ENCODE data around the gene PRPH. TPM values are rescaled to one million over a fixed set of nuclear protein-coding genes. Genes with fewer than 3 reads are reported as not detected.

The PRPH gene
- polyA plus RNA-seq, 2 of the 4 experiments (the other 2 are of a cell fraction) = 0.50 to 1.7 TPM

DNA sequence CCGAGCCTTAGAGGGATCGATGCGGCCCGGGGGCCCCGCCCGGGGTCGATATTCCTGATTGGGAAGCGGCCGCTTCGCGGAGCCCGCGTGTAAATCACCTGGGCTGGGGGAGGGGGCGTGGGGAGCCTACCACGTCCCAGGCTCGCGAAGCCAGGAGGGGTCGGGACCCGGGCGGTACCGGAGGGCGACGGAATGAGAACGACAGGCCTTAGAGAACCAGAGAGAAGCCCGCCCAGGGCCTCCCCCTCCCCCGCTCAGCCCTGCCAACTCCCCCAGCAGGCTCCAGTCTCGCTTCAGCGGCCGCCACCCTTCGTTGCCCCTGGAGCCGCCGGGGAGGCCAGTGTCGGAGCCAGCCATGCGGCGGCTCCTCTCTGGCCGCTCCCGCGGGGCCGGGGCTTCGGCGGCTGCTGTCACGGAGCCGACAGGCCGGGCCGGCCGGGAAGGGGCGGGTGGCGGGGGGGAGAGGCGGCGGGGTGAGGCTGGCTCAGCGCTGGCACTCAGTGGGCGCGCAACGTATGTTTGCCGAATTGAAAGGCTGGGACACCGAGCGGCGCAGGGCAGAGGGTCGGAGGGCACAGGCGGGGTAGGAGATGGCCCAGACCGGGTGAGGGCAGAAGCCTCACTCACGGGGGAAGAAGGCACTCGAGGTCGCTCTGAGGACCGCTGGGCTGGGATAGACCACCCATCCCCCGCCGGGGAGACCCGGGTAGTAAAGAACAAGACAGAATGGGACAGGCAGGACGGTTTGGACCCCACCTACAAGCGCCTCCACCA, 50.3 kb downstream of the PRPH start:
- POLR2A ChIA-PET = no interaction called here
- H3K9me3 ChIP-seq = no peaks in the 10 kb centered on the region
- FAIRE-seq (no peak), ATAC-seq (peak in 1 of 2 experiments; percentile 1; a peak in 2 of 6 replicates), DNase-seq (ENCODE audit: low read depth in 1 of 2, low spot score in 1 of 2) (no peak)
- CTCF ChIA-PET = interaction anchor here (4.4 to 9.5 kb wide), 6 partner anchors 8 to 180 kb away, joined by 41 to 201 read pairs (median 116); partner anchors contain the start of genes C1QL4, PRPH and SPATS2
- WGBS (ENCODE audit: missing lambda C conversion rate) = 34% methylated on average over 56 of the region's 70 CpGs
- H3K4me3 ChIP-seq = peak overlapping the region; percentile 41
- peak overlapping the region; percentile 87 for H3K4me2 ChIP-seq
- TF ChIP-seq RAD21 (conservative IDR thresholded peaks at IDR 0.05 in 1 of 2, IDR thresholded peaks at IDR 0.05 in 1 of 2) (no peak), NFE2L2 (conservative IDR thresholded peaks at IDR 0.05; ENCODE audit: low read length) (no peak), RARB (CRISPR knock-in tag; IDR thresholded peaks at IDR 0.05) (no peak), KDM1A (IDR thresholded peaks at IDR 0.05; ENCODE audit: low read depth) (no peak), RCOR1 (IDR thresholded peaks at IDR 0.05; ENCODE audit: low read depth, low read length) (no peak), CHD2 (IDR thresholded peaks at IDR 0.05; ENCODE audit: low read length, partially characterized antibody) (no peak), EHF (CRISPR knock-in tag; IDR thresholded peaks at IDR 0.05) (no peak), ZFP36 (IDR thresholded peaks at IDR 0.05; ENCODE audit: borderline replicate concordance, partially characterized antibody) (no peak), TFCP2L1 (CRISPR knock-in tag; IDR thresholded peaks at IDR 0.05) (no peak), CBX8 (IDR thresholded peaks at IDR 0.05) (no peak), MAFK (IDR thresholded peaks at IDR 0.05; ENCODE audit: partially characterized antibody) (no peak)
- TF ChIP-seq, protein P1, sequence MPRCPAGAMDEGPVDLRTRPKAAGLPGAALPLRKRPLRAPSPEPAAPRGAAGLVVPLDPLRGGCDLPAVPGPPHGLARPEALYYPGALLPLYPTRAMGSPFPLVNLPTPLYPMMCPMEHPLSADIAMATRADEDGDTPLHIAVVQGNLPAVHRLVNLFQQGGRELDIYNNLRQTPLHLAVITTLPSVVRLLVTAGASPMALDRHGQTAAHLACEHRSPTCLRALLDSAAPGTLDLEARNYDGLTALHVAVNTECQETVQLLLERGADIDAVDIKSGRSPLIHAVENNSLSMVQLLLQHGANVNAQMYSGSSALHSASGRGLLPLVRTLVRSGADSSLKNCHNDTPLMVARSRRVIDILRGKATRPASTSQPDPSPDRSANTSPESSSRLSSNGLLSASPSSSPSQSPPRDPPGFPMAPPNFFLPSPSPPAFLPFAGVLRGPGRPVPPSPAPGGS (IDR thresholded peaks at IDR 0.05) = no peak
- TF ChIP-seq, protein P2, sequence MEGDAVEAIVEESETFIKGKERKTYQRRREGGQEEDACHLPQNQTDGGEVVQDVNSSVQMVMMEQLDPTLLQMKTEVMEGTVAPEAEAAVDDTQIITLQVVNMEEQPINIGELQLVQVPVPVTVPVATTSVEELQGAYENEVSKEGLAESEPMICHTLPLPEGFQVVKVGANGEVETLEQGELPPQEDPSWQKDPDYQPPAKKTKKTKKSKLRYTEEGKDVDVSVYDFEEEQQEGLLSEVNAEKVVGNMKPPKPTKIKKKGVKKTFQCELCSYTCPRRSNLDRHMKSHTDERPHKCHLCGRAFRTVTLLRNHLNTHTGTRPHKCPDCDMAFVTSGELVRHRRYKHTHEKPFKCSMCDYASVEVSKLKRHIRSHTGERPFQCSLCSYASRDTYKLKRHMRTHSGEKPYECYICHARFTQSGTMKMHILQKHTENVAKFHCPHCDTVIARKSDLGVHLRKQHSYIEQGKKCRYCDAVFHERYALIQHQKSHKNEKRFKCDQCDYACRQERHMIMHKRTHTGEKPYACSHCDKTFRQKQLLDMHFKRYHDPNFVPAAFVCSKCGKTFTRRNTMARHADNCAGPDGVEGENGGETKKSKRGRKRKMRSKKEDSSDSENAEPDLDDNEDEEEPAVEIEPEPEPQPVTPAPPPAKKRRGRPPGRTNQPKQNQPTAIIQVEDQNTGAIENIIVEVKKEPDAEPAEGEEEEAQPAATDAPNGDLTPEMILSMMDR (IDR thresholded peaks at IDR 0.05) = no peak
- TF ChIP-seq, protein P3, sequence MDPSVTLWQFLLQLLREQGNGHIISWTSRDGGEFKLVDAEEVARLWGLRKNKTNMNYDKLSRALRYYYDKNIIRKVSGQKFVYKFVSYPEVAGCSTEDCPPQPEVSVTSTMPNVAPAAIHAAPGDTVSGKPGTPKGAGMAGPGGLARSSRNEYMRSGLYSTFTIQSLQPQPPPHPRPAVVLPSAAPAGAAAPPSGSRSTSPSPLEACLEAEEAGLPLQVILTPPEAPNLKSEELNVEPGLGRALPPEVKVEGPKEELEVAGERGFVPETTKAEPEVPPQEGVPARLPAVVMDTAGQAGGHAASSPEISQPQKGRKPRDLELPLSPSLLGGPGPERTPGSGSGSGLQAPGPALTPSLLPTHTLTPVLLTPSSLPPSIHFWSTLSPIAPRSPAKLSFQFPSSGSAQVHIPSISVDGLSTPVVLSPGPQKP (IDR thresholded peaks at IDR 0.05; ENCODE audit: low read depth, low read length) = no peak
- TF ChIP-seq, protein P4, sequence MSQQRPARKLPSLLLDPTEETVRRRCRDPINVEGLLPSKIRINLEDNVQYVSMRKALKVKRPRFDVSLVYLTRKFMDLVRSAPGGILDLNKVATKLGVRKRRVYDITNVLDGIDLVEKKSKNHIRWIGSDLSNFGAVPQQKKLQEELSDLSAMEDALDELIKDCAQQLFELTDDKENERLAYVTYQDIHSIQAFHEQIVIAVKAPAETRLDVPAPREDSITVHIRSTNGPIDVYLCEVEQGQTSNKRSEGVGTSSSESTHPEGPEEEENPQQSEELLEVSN (IDR thresholded peaks at IDR 0.05; ENCODE audit: borderline replicate concordance, low read depth) = no peak
- H3K27ac ChIP-seq = peak overlapping the region; percentile 55 to 85
- peaks cover 48% of the 10 kb centered on the region for H3K4me1 ChIP-seq

DNA sequence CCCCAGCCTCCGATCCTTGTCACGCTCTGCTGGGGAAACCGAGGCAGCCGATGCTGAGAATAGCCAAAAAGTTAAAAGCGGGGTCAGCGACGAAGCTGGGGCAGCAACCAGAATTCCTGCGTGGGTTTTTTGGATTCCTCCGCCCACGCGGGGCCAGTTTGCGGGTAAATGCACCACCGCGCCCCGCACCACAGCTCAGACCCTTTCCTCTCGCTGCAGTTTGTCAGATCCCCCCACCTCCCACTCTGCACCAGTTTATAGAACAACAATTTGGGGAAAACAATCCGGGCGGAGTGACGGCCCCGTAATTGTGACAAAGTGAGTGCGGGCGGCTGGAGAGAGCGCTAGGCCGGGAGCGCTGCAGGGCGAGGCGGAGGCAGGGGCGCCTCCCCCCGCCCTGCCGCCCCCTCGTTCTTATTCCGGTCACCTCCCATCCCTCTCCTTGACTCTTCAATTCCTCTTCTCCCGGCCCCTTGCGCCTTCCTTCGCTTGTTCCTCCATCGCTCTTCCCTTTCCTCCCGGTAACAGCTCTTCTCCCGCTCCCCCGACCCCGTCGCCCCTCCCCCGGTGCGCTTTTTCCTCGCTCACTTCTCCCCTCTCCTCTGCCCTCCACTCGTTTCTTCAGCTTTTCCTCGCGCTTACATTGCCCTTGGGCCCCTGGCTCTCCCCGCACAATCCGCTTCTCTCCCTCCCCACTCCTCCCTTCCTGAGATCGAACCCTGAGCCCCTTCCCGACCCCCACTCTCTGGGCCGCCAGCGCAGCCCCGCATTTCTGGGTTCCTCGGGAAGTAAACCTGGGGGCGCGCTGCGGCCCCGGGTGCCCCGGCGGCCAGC, 51.1 kb downstream of the PRPH start:
- WGBS (ENCODE audit: missing lambda C conversion rate) = 75% methylated on average over 60 of the region's 61 CpGs
- Histone ChIP-seq H3K27ac (peak overlapping the region; percentile 55 to 86; a peak in 4 of 6 replicates), H3K9me3 (no peaks in the 10 kb centered on the region), H3K4me3 (peak overlapping the region; percentile 41), H3K4me1 (peaks cover 48% of the 10 kb centered on the region), H3K4me2 (peak overlapping the region; percentile 87)
- ATAC-seq (no peak), DNase-seq (ENCODE audit: low read depth in 1 of 2, low spot score in 1 of 2) (no peak), FAIRE-seq (no peak)
- ChIA-PET POLR2A (interaction anchor here (0.6 kb wide), 1 partner anchor 494 kb away, joined by 5 read pairs; the partner anchor contains the start of gene DDX23), CTCF (interaction anchor here (0.5 to 9.5 kb wide), 18 partner anchors 9 to 292 kb away, joined by 3 to 201 read pairs (median 11); partner anchors contain the start of genes C1QL4, PRPH, SPATS2 and TROAP)
- TF ChIP-seq KDM5A (IDR thresholded peaks at IDR 0.05) (no peak), NFE2L2 (conservative IDR thresholded peaks at IDR 0.05; ENCODE audit: low read length) (no peak), EHF (CRISPR knock-in tag; IDR thresholded peaks at IDR 0.05) (no peak), SREBF2 (IDR thresholded peaks at IDR 0.05) (no peak), PHF8 (IDR thresholded peaks at IDR 0.05; ENCODE audit: borderline replicate concordance, low read depth) (no peak), RNF2 (IDR thresholded peaks at IDR 0.05; ENCODE audit: borderline replicate concordance, low read depth) (no peak), RAD21 (conservative IDR thresholded peaks at IDR 0.05 in 1 of 2, IDR thresholded peaks at IDR 0.05 in 1 of 2) (no peak), MAFK (IDR thresholded peaks at IDR 0.05; ENCODE audit: partially characterized antibody) (no peak), RARB (CRISPR knock-in tag; IDR thresholded peaks at IDR 0.05) (no peak), POLR2A (IDR thresholded peaks at IDR 0.05; ENCODE audit: low read length) (no peak), ZC3H11A (IDR thresholded peaks at IDR 0.05) (no peak), JUN (IDR thresholded peaks at IDR 0.05) (no peak), NPAS2 (CRISPR knock-in tag; IDR thresholded peaks at IDR 0.05; ENCODE audit: borderline replicate concordance) (no peak), ESRRA (IDR thresholded peaks at IDR 0.05; ENCODE audit: borderline replicate concordance, low read length) (no peak), HEYL (CRISPR knock-in tag; IDR thresholded peaks at IDR 0.05) (no peak), RCOR1 (IDR thresholded peaks at IDR 0.05; ENCODE audit: low read depth, low read length) (no peak), TP53 (CRISPR knock-in tag; IDR thresholded peaks at IDR 0.05) (no peak), FOSL2 (IDR thresholded peaks at IDR 0.05) (no peak), FOSL2 (CRISPR knock-in tag; IDR thresholded peaks at IDR 0.05) (no peak)
- TF ChIP-seq, protein P1 (IDR thresholded peaks at IDR 0.05) = no peak

All from A549 (cell line).